Prostate gland (tissue), 2 donors: Measurements from ENCODE around the gene CLIC1. TPM values are rescaled to one million over a fixed set of nuclear protein-coding genes. Genes with fewer than 3 reads are reported as not detected.

ENCODE experiments used
- DNase-seq: peaks from one replicate; pipeline ENCODE4 v3.0.0-alpha.2; 2019; ENCODE audit warnings: low spot score
- H3K27ac ChIP-seq, 2 donors: fragments of 200-600 bp; sonication (generic); 2 replicates each; pipeline ENCODE4 v1.5.1; 2017 to 2019
- H3K27me3 ChIP-seq: fragments of 200-600 bp; sonication (generic); replicated peaks from 2 replicates; pipeline ENCODE4 v1.5.1; 2019; ENCODE audit not compliant: insufficient read depth
- H3K36me3 ChIP-seq, 2 donors: fragments of 200-600 bp; sonication (generic); 1 replicate in 1 of 2; 2 replicates in 1 of 2; pipeline versions ENCODE4 v1.5.1 to v1.8.1; 2017 to 2019
- H3K4me1 ChIP-seq: fragments of 200-600 bp; sonication (generic); replicated peaks from 2 replicates; pipeline ENCODE4 v1.5.1; 2019
- H3K4me3 ChIP-seq, 2 donors: fragments of 200-600 bp; sonication (generic); 2 replicates each; pipeline ENCODE4 v1.5.1; 2017 to 2019
- H3K9me3 ChIP-seq: fragments of 200-600 bp; sonication (generic); 2 replicates; pipeline ENCODE4 v1.5.1; 2017
- POLR2A ChIP-seq: fragments of 450-650 bp; IDR thresholded peaks from one replicate; pipeline ENCODE4 v1.6.1; 2016; ENCODE audit warnings: antibody characterized with exemption, mild to moderate bottlenecking
- POLR2AphosphoS5 ChIP-seq: sonication (generic); formaldehyde crosslinking; IDR thresholded peaks from one replicate; pipeline ENCODE4 v1.6.1; 2017; ENCODE audit warnings: antibody characterized with exemption
- WGBS: methylation state at CpG from one replicate; pipeline ENCODE4 v1.1.5; 2018; 5-methylcytosine and 5-hydroxymethylcytosine counted together
- intact Hi-C: fragments of 100-400 bp; cut with DNase I; formaldehyde crosslinking; loops from one replicate; pipeline ENCODE4 v1.14.2; 2022
- total RNA-seq, 2 donors: library from RNA; depleted of rRNA; stranded (reverse); fragments of >200 nt; gene quantifications; one replicate each; pipeline ENCODE4 v1.1.0, GENCODE V29; 2016
- TF ChIP-seq, protein P1 (sequence below), 4 experiments: fragments of 200-600 bp in 2 of 4; fragments of 450-650 bp in 2 of 4; sonication (generic) in 2 of 4; IDR thresholded peaks; 1 replicate in 3 of 4; 2 replicates in 1 of 4; pipeline ENCODE4 v1.5.1; 2016 to 2019; ENCODE audit warnings: antibody characterized with exemption in 4 of 4, mild to moderate bottlenecking in 2 of 4, moderate library complexity in 2 of 4

Gene CLIC1
- total RNA-seq, 2 donors from 2014 or later: 224 to 331 TPM

DNA sequence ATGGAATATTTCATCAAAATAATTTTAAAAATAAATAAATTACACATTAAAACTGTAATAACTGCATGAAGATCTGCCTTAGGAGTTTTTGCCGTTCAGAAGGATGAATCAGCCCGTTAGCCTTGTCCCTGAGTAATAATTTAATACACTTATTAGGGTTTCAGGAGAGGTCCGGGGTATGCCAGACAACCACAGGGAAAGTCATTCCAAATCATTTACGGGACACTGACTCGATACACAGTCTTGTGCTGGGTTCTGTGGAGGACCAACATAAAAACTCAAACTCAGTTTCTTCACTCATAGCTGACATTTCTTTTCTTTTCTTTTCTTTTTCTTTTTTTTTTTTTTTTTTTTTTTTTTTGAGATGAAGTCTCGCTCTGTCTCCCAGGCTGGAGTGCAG lies 30.4 kb downstream of the CLIC1 start:
- no peaks in the 10 kb centered on the region for H3K27me3 ChIP-seq
- no peak for DNase-seq
- WGBS: 86% methylated on average over 6 of the region's 6 CpGs
- intact Hi-C loops: no loop called here
- no peaks in the 10 kb centered on the region for H3K36me3 ChIP-seq
- H3K4me1 ChIP-seq: peaks cover 3% of the 10 kb centered on the region
- TF ChIP-seq, protein P1, sequence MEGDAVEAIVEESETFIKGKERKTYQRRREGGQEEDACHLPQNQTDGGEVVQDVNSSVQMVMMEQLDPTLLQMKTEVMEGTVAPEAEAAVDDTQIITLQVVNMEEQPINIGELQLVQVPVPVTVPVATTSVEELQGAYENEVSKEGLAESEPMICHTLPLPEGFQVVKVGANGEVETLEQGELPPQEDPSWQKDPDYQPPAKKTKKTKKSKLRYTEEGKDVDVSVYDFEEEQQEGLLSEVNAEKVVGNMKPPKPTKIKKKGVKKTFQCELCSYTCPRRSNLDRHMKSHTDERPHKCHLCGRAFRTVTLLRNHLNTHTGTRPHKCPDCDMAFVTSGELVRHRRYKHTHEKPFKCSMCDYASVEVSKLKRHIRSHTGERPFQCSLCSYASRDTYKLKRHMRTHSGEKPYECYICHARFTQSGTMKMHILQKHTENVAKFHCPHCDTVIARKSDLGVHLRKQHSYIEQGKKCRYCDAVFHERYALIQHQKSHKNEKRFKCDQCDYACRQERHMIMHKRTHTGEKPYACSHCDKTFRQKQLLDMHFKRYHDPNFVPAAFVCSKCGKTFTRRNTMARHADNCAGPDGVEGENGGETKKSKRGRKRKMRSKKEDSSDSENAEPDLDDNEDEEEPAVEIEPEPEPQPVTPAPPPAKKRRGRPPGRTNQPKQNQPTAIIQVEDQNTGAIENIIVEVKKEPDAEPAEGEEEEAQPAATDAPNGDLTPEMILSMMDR (IDR thresholded peaks at IDR 0.05): no peak
- TF ChIP-seq POLR2A (no peak), POLR2AphosphoS5 (no peak)
- H3K4me3 ChIP-seq: no peak overlapping the region
- no peaks in the 10 kb centered on the region for H3K9me3 ChIP-seq
- no peak overlapping the region for H3K27ac ChIP-seq

DNA sequence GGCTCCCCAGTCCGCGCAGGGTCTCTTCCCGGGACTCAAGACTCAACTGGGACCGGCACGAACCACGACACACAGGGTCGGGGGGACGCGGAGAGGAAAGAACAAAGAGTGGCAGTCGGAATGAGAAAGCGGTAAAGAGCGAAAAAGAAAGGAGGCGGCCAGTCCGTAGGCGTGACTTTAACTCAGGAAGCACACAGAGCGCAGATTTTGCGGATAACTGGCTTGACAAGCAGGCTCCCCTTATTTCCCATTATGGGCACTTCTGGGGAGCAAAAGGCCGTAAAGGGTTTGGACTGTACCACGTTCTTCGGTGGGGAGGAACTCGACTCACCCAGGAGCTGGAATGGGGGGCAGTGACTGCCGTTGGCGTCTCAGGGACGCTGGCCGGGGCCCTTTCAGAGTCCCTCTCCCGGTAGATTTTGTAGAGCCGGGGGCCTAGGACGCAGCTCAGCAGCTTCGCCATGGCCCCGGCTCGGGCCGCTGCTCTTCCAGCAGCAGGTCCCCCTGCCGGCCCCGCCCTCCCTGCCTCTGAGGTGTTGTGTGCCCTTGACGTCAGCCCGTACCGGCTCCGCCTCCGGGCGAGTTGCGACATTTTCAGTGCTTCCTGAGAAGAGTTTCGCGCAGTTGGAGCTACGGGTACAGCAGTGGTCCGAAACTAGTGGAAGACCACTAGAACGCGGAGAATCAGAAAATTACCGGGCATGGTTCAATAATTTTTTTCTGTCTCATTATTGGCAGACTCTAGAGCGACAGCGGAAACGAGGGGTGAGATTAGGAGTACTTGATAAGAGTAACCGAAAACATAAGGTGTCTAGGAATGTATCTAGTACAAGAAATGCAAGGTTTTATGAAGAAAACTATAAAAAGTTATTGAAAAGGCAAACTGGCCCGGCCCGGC lies 33.3 kb downstream of the CLIC1 start, which contains the start of gene ABHD16A:
TSS of gene ABHD16A (minus strand) at position 506 of the 898 bp plus-strand sequence. CDS start at position 463, 43 bp downstream.
- H3K4me3 ChIP-seq: peak within 1 kb of the TSS; percentile 70 to 72
- H3K9me3 ChIP-seq: no peaks in the 10 kb centered on the region
- intact Hi-C loops: loop anchor here (2.0 kb wide), 1 partner anchor 26 kb away; the partner anchor contains the start of gene DDAH2
- H3K27ac ChIP-seq: peak within 1 kb of the TSS; percentile 97 to 98
- WGBS: under 1% methylated on average over 54 of the region's 54 CpGs
- peak; percentile 99 for DNase-seq
- H3K36me3 ChIP-seq: no peaks in the 10 kb centered on the region
- TF ChIP-seq, protein P1 (IDR thresholded peaks at IDR 0.05): peak in 2 of 4 experiments; percentile 40 to 67
- peak; percentile 99 for TF ChIP-seq POLR2A
- TF ChIP-seq POLR2AphosphoS5: peak; percentile 100
- peaks cover 3% of the 10 kb centered on the region for H3K4me1 ChIP-seq
- H3K27me3 ChIP-seq: no peaks in the 10 kb centered on the region

DNA sequence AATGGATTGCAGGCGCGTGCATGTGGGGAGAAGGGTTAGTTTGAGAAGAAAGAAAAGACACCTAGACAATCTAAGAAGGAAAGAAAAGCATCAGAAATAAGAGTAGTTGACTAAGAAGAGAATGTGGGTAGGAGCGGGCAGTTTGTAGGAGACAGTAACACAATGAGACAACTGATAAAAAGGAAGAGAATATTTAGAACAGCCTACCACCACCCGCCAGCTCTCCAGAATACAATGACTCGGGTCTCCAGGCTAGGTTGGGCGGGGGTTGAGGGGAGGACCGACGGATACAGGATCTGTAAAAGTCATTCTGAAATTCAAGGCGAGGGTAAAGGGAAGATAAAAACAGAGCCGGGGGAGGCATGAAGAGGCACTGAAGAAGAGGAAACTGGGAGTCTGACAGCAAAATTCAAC lies 33.9 kb downstream of the CLIC1 start:
- Histone ChIP-seq H3K9me3 (no peaks in the 10 kb centered on the region), H3K27me3 (no peaks in the 10 kb centered on the region), H3K4me3 (peak overlapping the region; percentile 70 to 72), H3K27ac (peak overlapping the region; percentile 97 to 98), H3K36me3 (no peaks in the 10 kb centered on the region), H3K4me1 (peaks cover 3% of the 10 kb centered on the region)
- DNase-seq: no peak
- WGBS: under 1% methylated on average over 10 of the region's 10 CpGs
- TF ChIP-seq, protein P1 (IDR thresholded peaks at IDR 0.05): no peak
- TF ChIP-seq POLR2A: no peak
- no peak for TF ChIP-seq POLR2AphosphoS5
- intact Hi-C loops: loop anchor here (2.0 kb wide), 1 partner anchor 26 kb away; the partner anchor contains the start of gene DDAH2

DNA sequence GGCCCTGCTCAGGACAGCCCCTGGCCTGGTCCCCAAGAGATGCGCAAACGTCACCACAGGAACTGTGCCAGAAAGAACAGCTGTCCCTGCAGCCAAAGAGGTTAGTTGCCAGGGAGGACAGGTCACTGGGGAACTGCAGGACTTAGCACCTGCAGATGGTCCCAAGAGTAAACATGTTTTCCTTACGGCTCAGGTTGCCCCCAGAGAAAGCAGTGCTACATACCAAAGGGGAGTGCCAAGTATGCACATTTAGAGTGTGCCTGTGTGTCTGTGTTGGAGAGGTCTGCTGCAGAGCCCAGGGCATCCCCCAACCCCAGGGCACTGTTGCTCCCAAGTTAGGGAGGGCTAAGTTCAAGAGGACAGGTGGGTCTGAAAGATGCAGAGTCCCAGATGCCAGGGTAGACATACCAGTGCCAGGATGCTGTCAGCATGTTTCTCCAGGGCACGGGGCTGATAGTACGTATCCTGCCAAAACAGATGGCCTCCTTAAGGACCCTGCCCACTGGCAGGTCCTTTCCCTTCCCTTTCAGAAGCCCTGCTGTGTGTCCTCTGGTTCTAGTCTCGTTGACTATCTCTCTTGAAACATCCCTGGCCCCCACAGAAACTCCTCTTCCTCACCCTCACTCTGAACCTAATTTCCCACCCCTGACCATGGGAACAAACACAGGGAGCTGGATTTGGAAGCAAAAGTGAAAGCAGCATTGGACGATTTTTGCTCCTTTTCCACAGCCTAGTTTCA lies 34.5 kb downstream of the CLIC1 start:
- Histone ChIP-seq H3K27ac (peak overlapping the region; percentile 97 to 98), H3K4me1 (peaks cover 3% of the 10 kb centered on the region), H3K27me3 (no peaks in the 10 kb centered on the region), H3K36me3 (no peaks in the 10 kb centered on the region), H3K4me3 (peak overlapping the region; percentile 70 to 72), H3K9me3 (no peaks in the 10 kb centered on the region)
- DNase-seq: no peak
- TF ChIP-seq, protein P1 (IDR thresholded peaks at IDR 0.05): no peak
- TF ChIP-seq POLR2AphosphoS5: peak; percentile 5
- 24% methylated on average over 7 of the region's 7 CpGs for WGBS
- intact Hi-C loops: loop anchor here (2.0 kb wide), 1 partner anchor 27 kb away; the partner anchor contains the start of gene DDAH2
